ENCODE data around the gene MATN3.

GRCh38 chr2:20048488-20049448, 36.3 kb upstream of the MATN3 start:
- TF ChIP-seq CTCF (conservative IDR thresholded peaks at IDR 0.05) (no peak), EZH2 (IDR thresholded peaks at IDR 0.05; ENCODE audit: low read depth) (no peak)
